ENCODE data around the gene ATF7.
A peak's percentile ranks its signal among the peaks of the same experiment; 100 is the strongest.

ATF7 gene

GRCh38 chr12:53510181-53510812, 115.9 kb downstream of the ATF7 start:
- no peaks in the 10 kb centered on the region for H3K79me2 ChIP-seq (ENCODE audit: low read length)
- no peak overlapping the region for H3K4me3 ChIP-seq (ENCODE audit: low read length)
- H3K36me3 ChIP-seq (replicated peaks; ENCODE audit: low read depth, low read length): peaks cover 4% of the 10 kb centered on the region
- H3K4me2 ChIP-seq (ENCODE audit: low read length): no peak overlapping the region
- no peak for TF ChIP-seq CTCF (IDR thresholded peaks at IDR 0.05; ENCODE audit: low read depth, low read length)
- no peak for TF ChIP-seq EZH2phosphoT487 (IDR thresholded peaks at IDR 0.05; ENCODE audit: low read depth)
- no peak overlapping the region for H3K27ac ChIP-seq (ENCODE audit: low read length)
- no peak overlapping the region for H3K9ac ChIP-seq (ENCODE audit: low read length)
- H3K4me1 ChIP-seq (ENCODE audit: low read length): 0 out of 2 replicates have a peak, but pooled peaks cover 2% of the 10 kb centered on the region
- H3K27me3 ChIP-seq (ENCODE audit: low read depth, low read length): no peaks in the 10 kb centered on the region
- no peak overlapping the region for H2AFZ ChIP-seq (ENCODE audit: low read depth, low read length)
- H4K20me1 ChIP-seq (ENCODE audit: insufficient read depth, low read length): no peaks in the 10 kb centered on the region
- H3K9me3 ChIP-seq (ENCODE audit: insufficient read depth, low read length): no peaks in the 10 kb centered on the region

GRCh38 chr12:53508534-53509170, 117.5 kb downstream of the ATF7 start:
- Histone ChIP-seq H3K4me3 (ENCODE audit: low read length) (no peak overlapping the region), H2AFZ (ENCODE audit: low read depth, low read length) (no peak overlapping the region), H3K4me1 (ENCODE audit: low read length) (0 out of 2 replicates have a peak, but pooled peaks cover 2% of the 10 kb centered on the region), H3K36me3 (replicated peaks; ENCODE audit: low read depth, low read length) (peaks cover 4% of the 10 kb centered on the region), H3K79me2 (ENCODE audit: low read length) (no peaks in the 10 kb centered on the region), H3K9me3 (ENCODE audit: insufficient read depth, low read length) (no peaks in the 10 kb centered on the region), H3K27ac (ENCODE audit: low read length) (no peak overlapping the region), H3K9ac (ENCODE audit: low read length) (no peak overlapping the region), H3K4me2 (ENCODE audit: low read length) (no peak overlapping the region), H4K20me1 (ENCODE audit: insufficient read depth, low read length) (no peaks in the 10 kb centered on the region), H3K27me3 (ENCODE audit: low read depth, low read length) (no peaks in the 10 kb centered on the region)
- peak; percentile 90 for TF ChIP-seq CTCF (IDR thresholded peaks at IDR 0.05; ENCODE audit: low read depth, low read length)
- no peak for TF ChIP-seq EZH2phosphoT487 (IDR thresholded peaks at IDR 0.05; ENCODE audit: low read depth)

- Histone ChIP-seq H3K4me2 (ENCODE audit: low read length) (no peak overlapping the region), H3K27ac (ENCODE audit: low read length) (no peak overlapping the region), H3K27me3 (ENCODE audit: low read depth, low read length) (no peaks in the 10 kb centered on the region), H3K36me3 (replicated peaks; ENCODE audit: low read depth, low read length) (peaks cover 4% of the 10 kb centered on the region), H3K9ac (ENCODE audit: low read length) (no peak overlapping the region), H3K4me1 (ENCODE audit: low read length) (0 out of 2 replicates have a peak, but pooled peaks cover 2% of the 10 kb centered on the region), H3K79me2 (ENCODE audit: low read length) (peaks cover 6% of the 10 kb centered on the region), H3K9me3 (ENCODE audit: insufficient read depth, low read length) (no peaks in the 10 kb centered on the region), H2AFZ (ENCODE audit: low read depth, low read length) (no peak overlapping the region), H4K20me1 (ENCODE audit: insufficient read depth, low read length) (no peaks in the 10 kb centered on the region), H3K4me3 (ENCODE audit: low read length) (no peak overlapping the region)
- TF ChIP-seq EZH2phosphoT487 (IDR thresholded peaks at IDR 0.05; ENCODE audit: low read depth): no peak
- TF ChIP-seq CTCF (IDR thresholded peaks at IDR 0.05; ENCODE audit: low read depth, low read length): no peak
Observed at GRCh38 chr12:53507603-53507885, 118.6 kb downstream of the ATF7 start.

GRCh38 chr12:53506881-53507602, 119.1 kb downstream of the ATF7 start, which contains the start of gene NPFF:
NPFF (minus strand) TSS chr12:53507484; CDS start chr12:53507474, 10 bp downstream.
- Histone ChIP-seq H3K4me1 (ENCODE audit: low read length) (peaks cover 5% of the 10 kb centered on the region), H3K9me3 (ENCODE audit: insufficient read depth, low read length) (no peaks in the 10 kb centered on the region), H3K79me2 (ENCODE audit: low read length) (peaks cover 11% of the 10 kb centered on the region), H3K4me3 (ENCODE audit: low read length) (no peak within 1 kb of the TSS), H3K9ac (ENCODE audit: low read length) (no peak within 1 kb of the TSS), H3K27ac (ENCODE audit: low read length) (no peak within 1 kb of the TSS), H3K36me3 (replicated peaks; ENCODE audit: low read depth, low read length) (peaks cover 4% of the 10 kb centered on the region), H2AFZ (ENCODE audit: low read depth, low read length) (no peak within 1 kb of the TSS), H4K20me1 (ENCODE audit: insufficient read depth, low read length) (no peaks in the 10 kb centered on the region), H3K4me2 (ENCODE audit: low read length) (no peak within 1 kb of the TSS), H3K27me3 (ENCODE audit: low read depth, low read length) (no peaks in the 10 kb centered on the region)
- TF ChIP-seq CTCF (IDR thresholded peaks at IDR 0.05; ENCODE audit: low read depth, low read length) (no peak), EZH2phosphoT487 (IDR thresholded peaks at IDR 0.05; ENCODE audit: low read depth) (no peak)

Data from OCI-LY3 (cell line).